ENCODE data around the gene ELOVL1. TPM values are rescaled to one million over a fixed set of nuclear protein-coding genes. Genes with fewer than 3 reads are reported as not detected.
"Not testable (repeated sequence)": the region's sequence is repeated elsewhere in the genome, so short reads cannot be mapped to it uniquely, and the experiment has no call there.

The ELOVL1 gene
- total RNA-seq (2014; rRNA removed; shearing (Covaris generic); ENCODE audit: low replicate concordance) = 92.7 and 104 TPM in 2 replicates

- peak; percentile 89 for DNase-seq (ENCODE audit: low read depth)
- in situ Hi-C loops (cut with HindIII; ENCODE audit: low pct_unique_long_range_greater_than_20kb, low sequenced_read_pairs) = no loop called here
Observed at GRCh38 chr1:43367904-43368645, at the start of gene ELOVL1. Gene ELOVL1, minus strand, starts transcription at chr1:43368011. Its CDS starts 2,402 bp downstream, at chr1:43365609.

GRCh38 chr1:43415901-43416300, 48.1 kb upstream of the ELOVL1 start:
- no peak for DNase-seq (ENCODE audit: low read depth)
- in situ Hi-C loops (cut with HindIII; ENCODE audit: low pct_unique_long_range_greater_than_20kb, low sequenced_read_pairs) = no loop called here

GRCh38 chr1:43414634-43415223, 46.9 kb upstream of the ELOVL1 start:
- peak; percentile 48 for DNase-seq (ENCODE audit: low read depth)
- in situ Hi-C loops (cut with HindIII; ENCODE audit: low pct_unique_long_range_greater_than_20kb, low sequenced_read_pairs) = no loop called here

GRCh38 chr1:43413426-43413825, 45.6 kb upstream of the ELOVL1 start:
- DNase-seq (ENCODE audit: low read depth); in situ Hi-C loops (cut with HindIII; ENCODE audit: low pct_unique_long_range_greater_than_20kb, low sequenced_read_pairs): not testable (repeated sequence)

- no peak for DNase-seq (ENCODE audit: low read depth)
- in situ Hi-C loops (cut with HindIII; ENCODE audit: low pct_unique_long_range_greater_than_20kb, low sequenced_read_pairs) = no loop called here
Observed at GRCh38 chr1:43410571-43410970, 42.8 kb upstream of the ELOVL1 start.

GRCh38 chr1:43405876-43406234, 38.0 kb upstream of the ELOVL1 start:
- no peak for DNase-seq (ENCODE audit: low read depth)
- in situ Hi-C loops (cut with HindIII; ENCODE audit: low pct_unique_long_range_greater_than_20kb, low sequenced_read_pairs) = no loop called here

- in situ Hi-C loops (cut with HindIII; ENCODE audit: low pct_unique_long_range_greater_than_20kb, low sequenced_read_pairs) = no loop called here
- no peak for DNase-seq (ENCODE audit: low read depth)
Observed at GRCh38 chr1:43405219-43405875, 37.5 kb upstream of the ELOVL1 start.

GRCh38 chr1:43404353-43404752, 36.5 kb upstream of the ELOVL1 start:
- in situ Hi-C loops (cut with HindIII; ENCODE audit: low pct_unique_long_range_greater_than_20kb, low sequenced_read_pairs) = no loop called here
- DNase-seq (ENCODE audit: low read depth) = no peak

GRCh38 chr1:43402089-43402865, 34.5 kb upstream of the ELOVL1 start:
- in situ Hi-C loops (cut with HindIII; ENCODE audit: low pct_unique_long_range_greater_than_20kb, low sequenced_read_pairs) = no loop called here
- DNase-seq (ENCODE audit: low read depth) = no peak

GRCh38 chr1:43400441-43400840, 32.6 kb upstream of the ELOVL1 start:
- in situ Hi-C loops (cut with HindIII; ENCODE audit: low pct_unique_long_range_greater_than_20kb, low sequenced_read_pairs); DNase-seq (ENCODE audit: low read depth): not testable (repeated sequence)

- no peak for DNase-seq (ENCODE audit: low read depth)
- in situ Hi-C loops (cut with HindIII; ENCODE audit: low pct_unique_long_range_greater_than_20kb, low sequenced_read_pairs) = no loop called here
Observed at GRCh38 chr1:43398227-43398626, 30.4 kb upstream of the ELOVL1 start.

- in situ Hi-C loops (cut with HindIII; ENCODE audit: low pct_unique_long_range_greater_than_20kb, low sequenced_read_pairs) = no loop called here
- DNase-seq (ENCODE audit: low read depth) = no peak
Observed at GRCh38 chr1:43396059-43396458, 28.2 kb upstream of the ELOVL1 start.

GRCh38 chr1:43395523-43395922, 27.7 kb upstream of the ELOVL1 start:
- in situ Hi-C loops (cut with HindIII; ENCODE audit: low pct_unique_long_range_greater_than_20kb, low sequenced_read_pairs) = no loop called here

GRCh38 chr1:43392702-43393101, 24.9 kb upstream of the ELOVL1 start:
- DNase-seq (ENCODE audit: low read depth) = no peak
- in situ Hi-C loops (cut with HindIII; ENCODE audit: low pct_unique_long_range_greater_than_20kb, low sequenced_read_pairs) = no loop called here

More at GRCh38 chr1:43395523-43395922, 27.7 kb upstream of the ELOVL1 start:
- DNase-seq (ENCODE audit: low read depth) = no peak

GRCh38 chr1:43389326-43390313, 21.8 kb upstream of the ELOVL1 start, which contains the start of the genes MED8 and SZT2:
Gene MED8, minus strand, starts transcription at chr1:43389800. Its CDS starts 36 bp downstream, at chr1:43389764.
Gene SZT2, plus strand, starts transcription at chr1:43389899. Its CDS starts 70 bp downstream, at chr1:43389969.
- in situ Hi-C loops (cut with HindIII; ENCODE audit: low pct_unique_long_range_greater_than_20kb, low sequenced_read_pairs) = no loop called here
- peak; percentile 89 for DNase-seq (ENCODE audit: low read depth)

- no peak for DNase-seq (ENCODE audit: low read depth)
Observed at GRCh38 chr1:43388613-43389012, 20.8 kb upstream of the ELOVL1 start.

GRCh38 chr1:43387976-43388599, 20.3 kb upstream of the ELOVL1 start:
- DNase-seq (ENCODE audit: low read depth) = no peak
- in situ Hi-C loops (cut with HindIII; ENCODE audit: low pct_unique_long_range_greater_than_20kb, low sequenced_read_pairs) = no loop called here

More at GRCh38 chr1:43388613-43389012, 20.8 kb upstream of the ELOVL1 start:
- in situ Hi-C loops (cut with HindIII; ENCODE audit: low pct_unique_long_range_greater_than_20kb, low sequenced_read_pairs) = no loop called here

Measured in Caki2 (cell line).